ENCODE measurements around the gene SH2B3.

SH2B3 gene

DNA sequence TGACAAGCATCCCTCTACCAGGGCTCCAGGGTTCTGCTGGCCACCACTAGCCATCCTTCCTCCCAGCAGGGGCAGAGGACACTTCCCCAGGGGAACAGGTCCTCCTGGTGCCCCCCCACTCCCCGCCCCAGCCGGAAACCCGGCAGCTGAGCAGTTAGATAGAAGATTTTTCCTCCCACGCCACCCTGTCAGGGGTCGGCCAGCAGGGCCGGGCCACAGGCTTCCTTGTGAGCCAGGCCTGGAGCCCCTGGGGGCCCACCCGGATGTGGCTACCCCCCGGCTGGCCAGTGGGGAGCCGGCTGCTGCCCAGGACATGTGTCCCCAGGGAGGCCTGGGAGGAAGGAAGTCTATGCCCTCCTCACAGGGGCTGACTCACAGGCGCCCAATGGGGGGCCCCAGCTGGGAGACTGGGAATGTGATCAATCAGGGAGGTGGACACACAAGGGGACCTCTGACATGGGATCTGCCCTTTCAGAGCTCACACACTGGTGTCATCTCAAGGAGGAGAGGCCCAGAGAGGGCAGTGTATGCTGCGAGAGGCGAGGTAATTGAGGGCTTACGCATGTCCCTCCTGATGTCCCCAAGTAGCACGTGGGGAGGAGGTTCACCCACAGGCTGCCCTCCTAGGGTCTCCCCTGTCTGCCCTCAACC lies 4.2 kb downstream of the SH2B3 start:
- DNase-seq = no peak

DNA sequence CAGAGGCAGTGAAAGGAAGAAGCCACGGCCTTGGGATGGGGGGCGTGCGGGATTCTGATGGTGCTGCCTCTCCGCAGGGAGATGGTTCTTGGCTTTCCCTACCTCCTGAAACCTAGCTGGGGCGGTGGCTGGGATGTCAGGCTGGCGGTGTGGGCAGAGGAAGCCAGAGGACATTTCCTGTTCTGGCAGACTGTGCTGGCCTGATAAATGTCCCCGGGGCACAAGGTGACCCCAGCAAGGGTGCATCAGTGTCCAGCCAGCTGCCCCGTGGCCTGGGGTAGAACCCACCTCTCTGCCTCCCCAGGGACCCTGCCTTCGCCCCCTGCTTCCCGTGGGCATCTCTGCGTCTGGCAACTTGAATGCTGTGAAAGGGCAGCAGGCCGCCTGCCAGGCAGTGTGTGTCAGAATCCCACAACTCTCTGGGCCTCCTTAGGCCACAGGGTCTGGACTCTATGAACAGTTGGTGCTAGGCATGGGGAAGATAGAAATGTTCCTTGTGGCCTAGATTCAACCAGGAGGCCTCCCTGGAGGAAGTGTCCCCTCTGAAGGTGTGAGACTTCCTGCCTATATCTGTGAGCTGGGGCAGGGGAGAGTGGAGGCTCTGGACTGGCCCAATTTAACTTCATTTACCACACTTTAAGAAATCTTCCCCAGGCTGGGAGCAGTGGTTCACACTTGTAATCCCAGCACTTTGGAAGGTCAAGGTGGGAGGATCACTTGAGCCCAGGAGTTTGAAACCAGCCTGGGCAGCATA lies 4.9 kb downstream of the SH2B3 start:
- no peak for DNase-seq

DNA sequence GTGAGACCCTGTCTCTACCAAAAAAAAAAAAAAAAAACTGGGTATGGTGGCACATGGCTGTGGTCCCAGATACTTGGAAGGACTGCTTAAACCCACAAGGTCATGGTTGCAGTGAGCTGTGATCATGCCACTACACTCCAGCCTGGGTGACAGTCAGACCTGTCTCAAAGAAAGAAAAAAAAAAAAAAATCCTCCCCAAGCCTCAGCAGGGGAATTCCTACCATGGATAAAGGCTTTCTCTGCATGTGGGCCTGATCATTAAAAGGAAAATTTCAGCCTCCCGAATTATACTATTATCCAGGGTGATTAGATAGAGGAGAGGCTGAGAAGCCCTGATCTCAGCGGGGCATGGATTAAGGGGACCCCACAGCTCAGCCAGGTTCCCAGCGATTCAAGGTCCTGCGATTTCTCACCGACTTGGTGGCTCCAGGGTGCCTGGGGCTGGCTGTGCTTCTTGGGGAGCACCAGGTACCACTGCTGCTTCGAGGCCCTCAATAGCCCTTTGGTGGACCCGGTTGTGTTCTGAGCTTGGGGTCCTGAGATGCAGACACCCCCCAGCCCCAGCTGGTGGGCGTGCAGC lies 5.6 kb downstream of the SH2B3 start:
- no peak for DNase-seq

DNA sequence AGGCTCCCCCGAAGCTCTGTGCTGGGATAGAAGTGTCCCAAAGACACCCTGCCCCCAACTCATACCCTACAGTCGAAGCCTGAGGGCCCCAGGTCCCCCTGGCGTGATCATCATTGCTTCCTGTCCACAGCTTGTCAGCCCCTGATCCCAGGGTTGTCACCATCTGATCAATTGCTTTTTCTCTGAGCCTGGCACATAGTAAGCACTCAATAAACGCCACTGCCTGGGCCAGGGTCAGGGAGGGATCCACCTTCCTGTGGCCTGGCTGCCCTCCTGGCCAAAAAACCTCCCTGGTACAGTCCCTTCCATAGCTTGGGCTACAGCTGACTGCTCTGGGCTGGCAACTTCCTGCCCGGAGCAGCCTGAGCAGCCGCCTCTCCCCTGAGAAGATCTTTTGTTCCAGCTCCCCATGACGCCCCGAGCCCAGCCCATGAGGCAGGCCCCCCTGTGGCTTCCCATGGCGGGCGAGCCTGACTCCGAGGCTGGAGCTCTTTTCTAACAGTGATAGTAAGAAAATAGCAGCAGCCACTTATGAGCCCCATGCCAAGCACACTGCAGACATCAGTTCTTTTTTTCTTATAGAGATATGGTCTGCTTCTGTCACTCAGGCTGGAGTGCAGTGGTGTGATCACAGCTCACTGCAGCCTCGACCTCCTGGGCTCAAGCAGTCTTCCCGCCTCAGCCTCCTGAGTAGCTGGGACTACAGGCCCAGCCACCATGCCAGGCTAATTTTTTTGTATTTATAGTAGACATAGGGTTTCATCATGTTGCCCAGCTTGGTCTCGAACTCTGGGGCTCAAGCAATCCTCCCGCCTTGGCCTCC lies 6.5 kb downstream of the SH2B3 start:
- DNase-seq = no peak

DNA sequence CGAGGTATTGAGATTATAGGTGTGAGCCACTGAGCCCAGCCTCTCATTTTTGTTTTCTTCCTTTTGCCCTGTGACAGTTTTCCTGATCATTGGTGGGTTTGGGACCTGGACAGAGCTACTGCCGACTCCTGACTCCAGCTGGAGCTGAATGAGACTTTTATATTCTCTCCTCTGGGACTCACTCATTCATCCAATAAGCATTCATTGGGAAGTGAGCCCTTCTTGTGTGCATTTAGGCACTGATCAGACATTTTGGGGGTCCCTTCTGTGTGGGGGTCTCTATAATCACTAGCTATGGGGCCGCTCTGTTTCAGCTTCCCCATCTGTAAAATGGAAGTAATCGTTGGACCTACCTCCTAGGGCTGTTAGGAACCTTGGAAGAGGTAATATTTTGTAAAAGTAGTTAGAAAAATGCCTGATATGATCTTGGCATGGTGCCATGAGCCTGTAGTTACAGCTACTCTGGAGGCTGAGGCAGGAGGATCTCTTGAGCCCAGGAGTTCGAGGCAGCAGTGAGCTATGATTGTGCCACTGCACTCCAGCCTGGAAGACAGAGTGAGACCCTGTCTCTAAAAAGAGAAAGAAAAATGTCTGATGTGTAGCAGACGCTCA lies 7.2 kb downstream of the SH2B3 start:
- no peak for DNase-seq

DNA sequence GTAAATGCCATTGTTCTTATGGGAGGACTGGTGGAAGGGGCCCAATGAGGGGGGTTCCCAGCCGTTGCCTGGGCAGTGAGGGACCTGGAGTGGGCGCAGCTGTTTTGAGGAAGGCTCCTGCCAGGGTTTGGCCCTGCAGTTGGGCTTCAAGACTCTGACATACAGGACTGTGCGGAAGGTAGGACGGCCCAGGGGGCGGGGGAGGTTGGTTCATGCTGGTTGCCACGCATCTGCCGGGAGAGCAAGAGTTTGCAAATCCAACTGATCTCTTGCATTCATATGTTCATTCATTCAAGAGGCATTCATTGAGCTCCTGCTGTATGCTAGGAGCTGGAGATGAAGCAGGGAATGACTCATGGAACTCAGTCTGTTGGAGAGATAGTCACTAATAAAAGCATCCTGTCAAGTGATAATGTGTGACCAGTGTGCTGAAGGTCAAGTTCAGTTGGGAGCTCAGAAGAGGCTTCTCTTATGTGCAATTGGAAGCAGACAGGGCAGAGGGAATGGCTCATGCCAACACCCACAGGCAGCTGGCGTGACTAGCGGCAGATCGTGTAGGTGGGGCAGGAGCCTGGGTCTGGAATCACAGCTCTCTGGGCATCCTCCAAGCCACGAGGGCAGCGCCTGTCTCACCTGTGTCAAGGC lies 7.8 kb downstream of the SH2B3 start:
- DNase-seq = no peak

DNA sequence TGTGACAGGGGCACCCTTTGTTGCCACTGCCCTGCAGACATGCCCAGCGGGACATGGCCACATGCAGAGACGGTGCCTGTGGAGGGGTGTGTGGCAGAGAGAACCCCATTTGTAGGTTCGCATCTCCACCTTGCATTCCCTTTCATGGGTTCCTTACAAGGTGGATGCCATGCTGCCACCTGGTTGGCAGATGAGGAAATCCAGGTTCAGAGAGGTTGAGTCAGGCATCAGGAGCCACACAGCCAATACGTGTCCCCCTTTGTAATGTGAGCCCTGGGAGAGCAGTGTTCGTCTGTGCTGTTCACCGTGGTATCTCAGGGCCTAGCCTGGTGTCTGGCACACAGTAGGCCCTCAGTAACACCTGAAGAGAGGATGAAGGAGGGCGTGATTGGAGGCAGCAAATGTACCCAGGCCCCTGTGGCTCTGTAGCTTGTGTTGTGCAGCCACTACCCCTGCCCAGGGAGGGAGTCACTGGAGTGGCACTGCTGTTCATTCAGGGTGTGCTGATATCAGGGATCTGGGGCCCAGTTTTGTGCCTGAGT lies 9.1 kb downstream of the SH2B3 start:
- DNase-seq = no peak

DNA sequence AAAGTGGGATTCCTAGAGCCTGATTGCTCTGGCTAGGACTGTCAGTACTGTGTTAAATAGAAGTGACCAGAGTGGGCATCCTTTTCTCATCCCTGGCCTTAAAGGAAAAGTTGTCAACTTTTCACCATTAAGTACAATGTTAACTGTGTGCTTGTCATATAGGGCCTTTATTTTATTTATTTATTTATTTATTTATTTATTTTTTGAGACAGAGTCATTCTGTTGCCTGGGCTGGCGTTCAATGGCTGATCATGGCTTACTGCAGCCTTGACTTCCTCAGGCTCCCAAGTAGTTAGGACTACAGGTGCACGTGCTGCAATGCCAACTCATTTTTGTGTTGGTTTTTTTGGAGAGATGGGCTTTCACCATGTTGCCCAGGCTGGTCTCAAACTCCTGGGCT lies 11.6 kb downstream of the SH2B3 start:
- DNase-seq = no peak

DNA sequence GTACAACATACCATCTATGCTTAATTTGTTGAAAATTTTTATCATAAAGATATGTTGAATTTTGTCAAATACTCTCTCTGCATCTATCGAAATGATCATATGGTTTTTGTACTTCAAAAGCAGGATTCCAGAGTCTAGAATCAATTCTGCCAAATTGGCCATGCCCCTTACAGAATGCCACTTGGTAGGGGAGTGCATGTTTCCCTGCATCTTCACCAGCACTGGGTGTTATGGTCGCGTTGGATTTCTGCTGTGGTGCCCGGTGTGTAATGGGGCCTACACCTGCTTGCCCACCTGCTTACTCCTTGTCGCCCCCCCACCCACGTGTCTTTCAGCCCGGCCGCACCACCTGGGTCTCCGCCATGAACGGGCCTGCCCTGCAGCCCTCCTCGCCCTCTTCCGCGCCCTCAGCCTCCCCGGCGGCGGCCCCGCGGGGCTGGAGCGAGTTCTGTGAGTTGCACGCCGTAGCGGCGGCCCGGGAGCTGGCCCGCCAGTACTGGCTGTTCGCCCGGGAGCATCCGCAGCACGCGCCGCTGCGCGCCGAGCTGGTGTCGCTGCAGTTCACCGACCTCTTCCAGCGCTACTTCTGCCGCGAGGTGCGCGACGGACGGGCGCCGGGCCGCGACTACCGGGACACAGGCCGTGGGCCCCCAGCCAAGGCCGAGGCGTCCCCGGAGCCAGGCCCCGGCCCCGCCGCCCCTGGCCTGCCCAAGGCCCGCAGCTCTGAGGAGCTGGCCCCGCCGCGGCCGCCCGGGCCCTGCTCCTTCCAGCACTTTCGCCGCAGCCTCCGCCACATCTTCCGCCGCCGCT lies 12.3 kb downstream of the SH2B3 start:
- no peak for DNase-seq

DNA sequence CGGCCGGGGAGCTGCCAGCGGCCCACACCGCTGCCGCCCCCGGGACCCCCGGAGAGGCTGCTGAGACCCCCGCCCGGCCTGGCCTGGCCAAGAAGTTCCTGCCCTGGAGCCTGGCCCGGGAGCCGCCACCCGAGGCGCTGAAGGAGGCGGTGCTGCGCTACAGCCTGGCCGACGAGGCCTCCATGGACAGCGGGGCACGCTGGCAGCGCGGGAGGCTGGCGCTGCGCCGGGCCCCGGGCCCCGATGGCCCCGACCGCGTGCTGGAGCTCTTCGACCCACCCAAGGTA lies 12.8 kb downstream of the SH2B3 start:
- no peak for DNase-seq

DNA sequence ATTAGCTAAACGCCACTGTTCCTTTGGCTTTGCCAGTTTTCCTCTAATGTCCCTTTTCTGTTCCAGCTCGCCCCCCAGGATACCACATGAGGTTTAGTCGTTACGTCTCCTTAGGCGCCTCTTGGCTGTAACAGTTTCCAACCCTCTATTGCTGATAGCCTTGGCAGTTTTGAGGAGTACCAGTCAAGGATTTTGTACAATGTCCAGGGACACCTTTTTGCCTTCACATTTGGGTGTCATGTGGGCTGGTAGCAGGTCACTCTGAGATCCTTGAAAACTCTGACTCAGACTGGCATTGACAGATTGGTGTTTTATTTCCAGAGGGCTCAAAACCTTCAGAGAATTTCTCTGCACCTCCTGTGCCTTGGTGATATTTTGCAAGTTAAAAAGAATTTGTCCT lies 14.1 kb downstream of the SH2B3 start:
- DNase-seq = no peak

DNA sequence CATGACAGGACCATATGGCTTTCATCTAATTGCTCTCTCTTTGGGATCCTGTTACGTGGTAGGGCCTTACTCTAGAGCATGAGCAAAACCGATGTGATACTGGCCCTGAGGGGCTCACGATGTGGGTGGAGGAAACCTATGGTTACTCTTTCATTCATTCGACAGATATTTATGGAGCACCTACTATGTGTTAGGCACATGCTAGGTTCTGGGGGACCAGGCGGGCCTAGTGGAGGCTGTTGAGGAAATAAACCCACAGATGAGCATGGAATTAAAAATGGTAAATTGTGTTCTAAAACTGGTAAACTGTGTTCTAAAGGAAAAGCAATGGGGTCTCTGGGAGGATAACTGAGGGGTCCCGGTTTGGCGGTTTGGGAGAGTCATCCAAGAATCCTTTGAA lies 14.8 kb downstream of the SH2B3 start:
- DNase-seq = no peak

DNA sequence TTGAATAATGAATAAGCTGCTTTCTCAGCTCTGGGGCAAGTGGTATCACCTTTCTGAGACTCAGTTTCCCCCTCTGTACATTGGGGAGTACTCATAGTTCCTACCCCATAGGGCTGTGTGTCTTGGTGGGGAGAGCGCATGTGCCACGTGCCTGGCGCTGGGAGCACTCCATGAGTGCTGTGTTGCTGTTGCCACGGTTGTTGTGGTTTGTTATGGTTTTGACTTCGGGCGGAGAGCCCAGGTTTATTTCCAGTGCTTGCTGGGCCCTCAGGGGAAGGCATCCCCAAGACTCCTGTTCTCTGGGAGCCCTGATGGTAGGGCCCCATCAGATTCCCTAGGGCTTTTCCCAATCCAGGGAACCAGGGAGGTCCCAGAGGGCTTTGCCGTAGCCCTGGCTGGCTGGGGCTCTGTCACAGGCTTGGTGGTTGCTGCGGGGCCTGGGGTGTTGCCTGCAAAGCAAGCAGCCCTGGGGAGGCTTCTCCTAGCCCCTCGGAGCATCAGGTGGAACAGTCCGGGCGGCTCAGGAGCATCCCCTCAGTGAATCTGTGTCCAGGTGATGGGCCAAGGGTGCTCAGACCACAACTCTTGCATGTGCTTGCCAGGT lies 18.6 kb downstream of the SH2B3 start:
- DNase-seq = no peak

DNA sequence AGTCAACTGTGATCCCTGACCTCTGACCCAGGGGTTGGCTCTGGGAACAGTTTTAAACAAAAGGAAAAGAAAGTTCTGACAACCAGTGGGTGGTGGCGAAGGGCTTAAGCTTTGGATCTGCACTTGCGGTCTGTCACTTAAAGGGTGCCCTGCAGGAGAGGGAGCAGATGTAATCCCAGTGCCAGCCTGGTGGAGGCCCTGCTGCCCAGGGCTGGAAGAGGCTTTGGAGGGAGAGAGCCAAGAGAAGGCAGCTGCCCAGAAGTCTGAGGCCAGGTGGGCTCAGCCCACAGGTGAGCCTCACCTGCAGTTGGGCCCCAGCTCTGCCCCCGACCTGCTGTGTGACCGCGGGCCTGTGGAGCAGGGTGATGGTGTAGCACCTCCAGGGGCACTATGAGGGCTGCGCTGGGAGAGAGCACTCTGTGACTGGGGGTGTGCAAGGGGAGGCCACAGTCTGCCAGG lies 19.1 kb downstream of the SH2B3 start:
- DNase-seq = no peak

DNA sequence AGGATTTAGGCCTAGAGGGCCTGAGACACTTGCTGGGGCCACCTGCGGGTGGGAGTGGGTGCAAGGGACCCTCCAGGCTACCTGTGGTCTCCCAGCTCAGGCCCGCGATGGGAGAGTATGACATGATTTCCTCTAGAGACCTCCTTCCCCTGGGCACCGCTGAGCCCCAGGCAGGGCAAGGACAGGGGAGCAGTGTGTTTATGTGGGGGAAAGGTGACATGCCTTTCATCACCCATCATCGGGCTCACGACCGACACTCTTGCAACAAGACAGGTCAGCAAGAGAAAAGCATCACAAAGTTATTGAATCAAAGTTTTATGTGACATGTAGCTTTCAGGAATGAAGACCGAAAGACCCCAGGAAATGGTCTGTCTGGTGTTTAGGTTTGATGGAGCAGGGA lies 19.9 kb downstream of the SH2B3 start:
- no peak for DNase-seq

DNA sequence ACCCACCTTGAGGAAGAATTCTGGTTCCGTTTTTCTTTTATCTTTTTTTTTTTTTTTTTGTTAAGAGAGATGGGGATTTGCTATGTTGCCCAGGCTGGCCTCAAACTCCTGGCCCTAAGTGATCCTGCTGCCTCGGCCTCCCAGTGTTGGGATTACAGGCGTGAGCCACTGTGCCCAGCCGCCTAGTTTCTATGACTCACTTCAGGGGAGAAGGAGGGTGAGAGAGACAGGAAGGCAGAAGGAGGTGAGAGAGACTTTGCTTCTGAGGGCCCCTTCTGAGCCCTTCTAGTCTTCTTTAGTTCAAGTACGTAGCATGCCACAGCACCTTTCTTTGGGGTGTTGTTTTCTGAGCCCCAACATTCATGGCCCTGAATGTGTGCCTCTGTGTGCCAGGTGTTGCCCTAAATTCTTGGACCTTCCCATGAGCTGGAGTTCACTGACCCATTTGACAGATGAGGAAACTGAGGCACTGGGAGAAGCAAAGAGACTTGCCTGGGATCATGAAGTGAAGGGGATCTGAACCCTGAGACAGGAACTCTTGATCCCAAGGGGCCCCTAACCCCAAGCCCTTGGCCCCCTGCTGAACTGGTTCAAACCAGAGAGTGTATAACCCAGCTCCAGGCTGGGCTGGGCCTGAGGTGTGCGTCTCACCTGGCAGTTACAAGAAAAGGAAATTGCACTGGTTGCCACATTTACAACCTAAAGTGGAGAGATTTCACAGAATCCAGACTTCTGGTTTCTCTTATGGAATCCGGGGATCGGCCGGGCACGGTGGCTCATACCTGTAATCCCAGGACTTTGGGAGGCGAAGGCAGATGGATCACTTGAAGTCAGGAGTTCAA lies 20.8 kb downstream of the SH2B3 start:
- DNase-seq = no peak

DNA sequence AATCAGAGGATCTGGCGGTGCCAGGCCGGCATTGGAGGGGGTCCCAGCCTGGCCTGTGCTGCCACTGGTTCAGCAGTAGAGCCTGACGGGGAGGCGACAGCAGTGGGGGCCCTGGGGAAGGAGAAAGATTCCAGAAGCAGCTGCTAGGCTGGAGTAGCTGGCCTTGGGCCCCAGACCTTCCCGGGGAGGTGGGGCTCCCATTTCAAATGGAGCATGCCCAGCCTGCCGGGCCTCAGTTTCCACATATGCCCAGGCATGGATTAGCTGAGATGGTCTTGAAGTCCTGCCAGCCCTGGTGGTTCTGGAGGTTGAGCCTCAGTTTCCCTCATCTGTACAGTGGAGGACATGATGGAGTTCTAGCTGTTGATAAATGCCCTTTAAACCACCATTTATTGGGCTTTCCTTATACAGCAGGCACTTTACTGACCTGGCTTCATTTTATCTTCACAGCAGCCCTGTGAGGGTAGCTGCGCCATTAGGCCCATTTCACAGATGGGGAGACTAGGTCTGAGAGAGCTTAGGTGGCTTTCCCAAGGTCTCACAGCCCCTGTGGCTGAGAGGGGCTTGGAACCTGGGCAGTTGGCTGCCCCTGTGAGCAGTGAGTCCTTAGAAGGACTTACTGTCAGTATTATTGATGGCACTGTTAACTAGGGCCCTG lies 21.8 kb downstream of the SH2B3 start:
- DNase-seq = no peak

DNA sequence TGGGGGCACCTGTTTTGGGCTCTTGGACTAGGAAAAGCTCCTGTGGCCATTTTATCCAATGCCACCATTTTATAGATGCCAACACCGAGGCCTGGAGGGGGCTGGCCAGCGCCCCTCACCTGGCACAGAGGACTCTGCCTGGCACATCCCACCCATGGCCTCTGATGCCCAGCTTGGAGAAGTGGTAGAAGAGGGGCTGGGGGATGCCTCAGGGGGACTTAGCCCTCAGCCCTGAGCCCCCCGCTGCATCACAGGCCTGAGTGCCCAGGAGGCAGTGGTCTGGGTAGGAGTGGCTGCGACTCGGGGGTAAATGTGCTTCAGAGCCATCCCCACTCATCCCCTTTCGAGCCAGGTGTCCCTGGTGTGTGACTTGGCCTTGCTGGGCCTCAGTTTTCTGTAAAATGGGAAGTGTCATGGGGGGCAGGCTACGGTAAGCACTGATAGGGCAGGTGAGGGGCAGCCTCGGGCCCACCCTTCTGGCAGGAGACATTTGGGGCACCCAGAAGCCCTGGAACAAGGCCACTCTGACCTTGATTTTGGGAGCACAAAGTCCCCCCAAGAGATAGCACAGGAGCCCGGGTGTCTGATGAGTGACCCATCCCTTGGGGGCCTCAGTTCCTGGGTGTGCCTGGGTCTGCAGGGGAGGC lies 22.5 kb downstream of the SH2B3 start:
- no peak for DNase-seq

DNA sequence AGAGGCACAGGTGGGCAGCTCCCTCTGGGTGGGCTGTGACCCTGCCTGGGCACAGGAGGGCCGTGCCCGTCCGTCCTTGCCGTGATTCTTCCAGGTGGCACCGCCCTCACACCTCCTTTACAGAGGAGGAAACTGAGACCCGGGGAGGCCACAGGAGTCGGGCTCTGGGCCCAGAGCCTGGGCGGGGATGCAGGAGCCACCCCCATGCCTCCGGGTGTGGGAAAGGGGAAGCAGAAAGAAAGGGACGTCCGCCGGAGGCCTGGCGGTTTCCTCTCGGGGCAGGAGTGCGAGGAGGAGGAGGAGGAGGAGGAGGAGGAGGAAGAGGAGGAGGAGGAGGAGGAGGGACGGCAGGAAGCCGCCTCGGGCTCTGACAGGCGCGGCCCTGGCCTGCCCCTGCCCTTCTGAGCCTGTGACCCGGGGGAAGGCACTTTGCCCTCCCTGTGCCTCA lies 23.0 kb downstream of the SH2B3 start:
- DNase-seq = no peak

Data from effector CD4-positive, alpha-beta T cell (primary cell).